Smooth muscle cell (in vitro differentiated cells): Measurements from ENCODE around the gene GPC5. TPM values are rescaled to one million over a fixed set of nuclear protein-coding genes. Genes with fewer than 3 reads are reported as not detected.

Source experiments
- DNase-seq: peaks from one replicate; lab custom pipeline; 2025; ENCODE audit not compliant: unreplicated experiment; lab: John Stamatoyannopoulos, UW
- H2AFZ ChIP-seq: fragments of 200-600 bp; sonication (generic); 2 replicates; pipeline ENCODE4 v1.6.0; 2016; ENCODE audit warnings: antibody characterized with exemption, low read depth, mild to moderate bottlenecking
- H3F3A ChIP-seq: fragments of 200-600 bp; sonication (generic); 2 replicates; pipeline ENCODE4 v1.6.0; 2017; ENCODE audit warnings: antibody characterized with exemption, low read depth
- H3K27ac ChIP-seq: fragments of 200-600 bp; sonication (generic); 2 replicates; pipeline ENCODE4 v1.5.1; 2016; ENCODE audit warnings: low read depth, mild to moderate bottlenecking
- H3K27me3 ChIP-seq: fragments of 200-600 bp; sonication (generic); 2 replicates; pipeline ENCODE4 v1.6.1; 2016; ENCODE audit warnings: low read depth, mild to moderate bottlenecking
- H3K36me3 ChIP-seq: fragments of 200-600 bp; sonication (generic); 2 replicates; pipeline ENCODE4 v1.5.1; 2016; ENCODE audit warnings: low read depth
- H3K4me1 ChIP-seq: fragments of 200-600 bp; sonication (generic); 2 replicates; pipeline ENCODE4 v1.5.1; 2016; ENCODE audit warnings: low read depth
- H3K4me2 ChIP-seq: fragments of 200-600 bp; sonication (generic); 2 replicates; pipeline ENCODE4 v1.6.0; 2016; ENCODE audit warnings: mild to moderate bottlenecking
- H3K4me3 ChIP-seq: fragments of 200-600 bp; sonication (generic); 2 replicates; pipeline ENCODE4 v1.5.1; 2016; ENCODE audit warnings: mild to moderate bottlenecking
- H3K79me2 ChIP-seq: fragments of 200-600 bp; sonication (generic); 2 replicates; pipeline ENCODE4 v1.6.0; 2016; ENCODE audit warnings: low read depth, mild to moderate bottlenecking
- H3K9ac ChIP-seq: fragments of 200-600 bp; sonication (generic); 2 replicates; pipeline ENCODE4 v1.6.0; 2016; ENCODE audit warnings: low read depth
- H3K9me3 ChIP-seq: fragments of 200-600 bp; sonication (generic); replicated peaks from 2 replicates; pipeline ENCODE4 v1.5.1; 2016; ENCODE audit warnings: low read depth
- H4K20me1 ChIP-seq: fragments of 200-600 bp; sonication (generic); 2 replicates; pipeline ENCODE4 v1.6.0; 2016; ENCODE audit warnings: low read depth
- WGBS: methylation state at CpG from one replicate; pipeline ENCODE4 v1.1.7; 2016; ENCODE audit warnings: low lambda C conversion rate; 5-methylcytosine and 5-hydroxymethylcytosine counted together
- polyA plus RNA-seq: library from polyadenylated mRNA; unstranded; fragments of >200 nt; fragmentation: Nextera tagmentation; extraction: Ambion mirVana; gene quantifications from 2 replicates; pipeline ENCODE4 v1.2.1, GENCODE V29; 2016
- total RNA-seq: library from RNA; depleted of rRNA; stranded (reverse); fragments of >200 nt; gene quantifications from 2 replicates; pipeline ENCODE4 v1.2.3, GENCODE V29; 2014
- TF ChIP-seq, protein P1 (sequence below): fragments of 200-600 bp; sonication (generic); IDR thresholded peaks from 2 replicates; pipeline ENCODE4 v1.5.1; 2017; ENCODE audit warnings: borderline replicate concordance, mild to moderate bottlenecking, antibody characterized with exemption; ENCODE audit not compliant: insufficient read depth, poor library complexity, severe bottlenecking

Gene GPC5
- total and polyA plus RNA-seq, 2 experiments from 2014 or later, result 0.99 to 1.0 TPM

DNA sequence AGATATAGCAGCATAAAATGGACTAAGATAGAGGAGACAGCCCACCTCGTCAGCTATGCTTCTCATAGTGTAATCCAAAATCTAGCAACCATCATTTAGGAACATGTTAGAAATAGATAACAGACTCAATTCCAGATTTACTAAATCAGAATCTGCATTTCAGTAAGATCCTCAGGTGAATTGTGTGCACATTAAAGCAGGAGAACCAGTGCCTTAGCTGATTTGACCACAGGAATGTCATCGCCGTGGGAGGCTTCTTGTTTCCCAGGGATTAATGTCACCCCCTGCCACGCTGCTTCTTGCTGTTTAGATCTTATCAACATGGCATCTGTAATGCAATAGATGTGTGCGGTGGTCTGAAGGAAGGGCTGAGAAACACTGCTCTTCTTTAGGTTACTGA lies 84.0 kb downstream of the GPC5 start:
- 50% methylated on average over 5 of the region's 5 CpGs for WGBS
- H3F3A ChIP-seq, result no peaks in the 10 kb centered on the region
- no peak for DNase-seq
- H3K9me3 ChIP-seq, result no peaks in the 10 kb centered on the region
- H3K27me3 ChIP-seq, result peaks cover 10% of the 10 kb centered on the region
- H2AFZ ChIP-seq, result no peak overlapping the region
- no peak overlapping the region for H3K27ac ChIP-seq
- H3K4me3 ChIP-seq, result no peak overlapping the region
- no peak overlapping the region for H3K9ac ChIP-seq
- no peaks in the 10 kb centered on the region for H3K36me3 ChIP-seq
- peaks cover 9% of the 10 kb centered on the region for H3K4me1 ChIP-seq
- no peak overlapping the region for H3K4me2 ChIP-seq
- H3K79me2 ChIP-seq, result no peaks in the 10 kb centered on the region
- TF ChIP-seq, protein P1, sequence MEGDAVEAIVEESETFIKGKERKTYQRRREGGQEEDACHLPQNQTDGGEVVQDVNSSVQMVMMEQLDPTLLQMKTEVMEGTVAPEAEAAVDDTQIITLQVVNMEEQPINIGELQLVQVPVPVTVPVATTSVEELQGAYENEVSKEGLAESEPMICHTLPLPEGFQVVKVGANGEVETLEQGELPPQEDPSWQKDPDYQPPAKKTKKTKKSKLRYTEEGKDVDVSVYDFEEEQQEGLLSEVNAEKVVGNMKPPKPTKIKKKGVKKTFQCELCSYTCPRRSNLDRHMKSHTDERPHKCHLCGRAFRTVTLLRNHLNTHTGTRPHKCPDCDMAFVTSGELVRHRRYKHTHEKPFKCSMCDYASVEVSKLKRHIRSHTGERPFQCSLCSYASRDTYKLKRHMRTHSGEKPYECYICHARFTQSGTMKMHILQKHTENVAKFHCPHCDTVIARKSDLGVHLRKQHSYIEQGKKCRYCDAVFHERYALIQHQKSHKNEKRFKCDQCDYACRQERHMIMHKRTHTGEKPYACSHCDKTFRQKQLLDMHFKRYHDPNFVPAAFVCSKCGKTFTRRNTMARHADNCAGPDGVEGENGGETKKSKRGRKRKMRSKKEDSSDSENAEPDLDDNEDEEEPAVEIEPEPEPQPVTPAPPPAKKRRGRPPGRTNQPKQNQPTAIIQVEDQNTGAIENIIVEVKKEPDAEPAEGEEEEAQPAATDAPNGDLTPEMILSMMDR, result no peak
- H4K20me1 ChIP-seq, result no peaks in the 10 kb centered on the region

GRCh38 chr13:91491980-91492379 lies 93.6 kb downstream of the GPC5 start:
- Histone ChIP-seq H3K9me3 (no peaks in the 10 kb centered on the region), H3K9ac (no peak overlapping the region), H2AFZ (no peak overlapping the region), H3K4me2 (no peak overlapping the region), H3K4me3 (no peak overlapping the region), H3K27me3 (no peaks in the 10 kb centered on the region), H3K79me2 (no peaks in the 10 kb centered on the region), H3K27ac (no peak overlapping the region), H3F3A (no peaks in the 10 kb centered on the region), H3K36me3 (no peaks in the 10 kb centered on the region), H4K20me1 (no peaks in the 10 kb centered on the region), H3K4me1 (no peaks in the 10 kb centered on the region)
- no peak for DNase-seq
- TF ChIP-seq, protein P1, result no peak
- 90% methylated on average over 2 of the region's 2 CpGs for WGBS

DNA sequence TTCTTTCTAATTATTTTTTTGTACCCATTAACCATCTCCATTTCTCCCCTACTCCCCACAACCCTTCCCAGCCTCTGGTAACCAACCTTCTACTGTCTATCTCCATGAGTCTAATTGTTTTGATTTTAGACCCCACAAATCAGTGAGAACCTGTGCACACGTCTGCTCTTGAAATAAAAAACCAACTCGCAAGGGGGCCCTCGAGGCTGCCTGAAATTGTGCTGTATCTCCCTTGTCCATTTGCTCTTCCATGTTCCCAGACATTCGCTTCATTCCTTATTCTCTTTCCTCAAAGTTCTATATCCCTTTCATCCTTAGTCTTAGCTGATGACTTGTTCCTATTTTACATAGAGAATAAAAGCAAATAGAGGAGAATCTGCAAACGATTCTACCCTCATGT lies 95.0 kb downstream of the GPC5 start:
- Histone ChIP-seq H3K4me2 (no peak overlapping the region), H3K27ac (no peak overlapping the region), H3K4me1 (no peaks in the 10 kb centered on the region), H3K36me3 (no peaks in the 10 kb centered on the region), H4K20me1 (no peaks in the 10 kb centered on the region), H3K4me3 (no peak overlapping the region), H3K9me3 (no peaks in the 10 kb centered on the region), H2AFZ (no peak overlapping the region), H3F3A (no peaks in the 10 kb centered on the region), H3K9ac (no peak overlapping the region), H3K79me2 (no peaks in the 10 kb centered on the region), H3K27me3 (no peaks in the 10 kb centered on the region)
- WGBS, result 91% methylated on average over 5 of the region's 5 CpGs
- no peak for DNase-seq
- TF ChIP-seq, protein P1, result no peak

GRCh38 chr13:91498298-91498697 lies 99.9 kb downstream of the GPC5 start:
- Histone ChIP-seq H3K4me3 (no peak overlapping the region), H3K4me2 (no peak overlapping the region), H3K9ac (no peak overlapping the region), H4K20me1 (no peaks in the 10 kb centered on the region), H3K27ac (no peak overlapping the region), H3K4me1 (no peaks in the 10 kb centered on the region), H2AFZ (no peak overlapping the region), H3K36me3 (no peaks in the 10 kb centered on the region), H3K79me2 (no peaks in the 10 kb centered on the region), H3K9me3 (no peaks in the 10 kb centered on the region), H3K27me3 (no peaks in the 10 kb centered on the region), H3F3A (no peaks in the 10 kb centered on the region)
- TF ChIP-seq, protein P1, result no peak
- DNase-seq, result no peak
- 85% methylated on average over 5 of the region's 5 CpGs for WGBS
